Uterus (tissue), 4 donors: ENCODE data around the gene KISS1. TPM values are rescaled to one million over a fixed set of nuclear protein-coding genes. Genes with fewer than 3 reads are reported as not detected.

Source experiments
- DNase-seq, 2 donors: peaks; one replicate each; pipeline ENCODE4 v3.0.0-alpha.2; 2019 to 2020
- H3K27ac ChIP-seq, 2 donors: fragments of 200-600 bp; sonication (generic); 1 replicate in 1 of 2; 2 replicates in 1 of 2; pipeline ENCODE4 v1.5.1; 2016 to 2018
- H3K27me3 ChIP-seq, 2 donors: fragments of 200-600 bp; sonication (generic); one replicate each; pipeline ENCODE4 v1.5.1; 2018 to 2019; ENCODE audit warnings: control low read depth in 1 of 2
- H3K36me3 ChIP-seq, 2 donors: fragments of 200-600 bp; sonication (generic); one replicate each; pipeline ENCODE4 v1.5.1; 2019; ENCODE audit warnings: control low read depth in 1 of 2
- H3K4me1 ChIP-seq, 2 donors: fragments of 200-600 bp; sonication (generic); one replicate each; pipeline ENCODE4 v1.5.1; 2018 to 2019; ENCODE audit warnings: control low read depth in 1 of 2
- H3K4me3 ChIP-seq, 2 donors: fragments of 200-600 bp; sonication (generic); 1 replicate in 1 of 2; 2 replicates in 1 of 2; pipeline ENCODE4 v1.5.1; 2018 to 2019; ENCODE audit warnings: mild to moderate bottlenecking in 1 of 2
- H3K9me3 ChIP-seq, 2 donors: fragments of 200-600 bp; sonication (generic); one replicate each; pipeline ENCODE4 v1.5.1; 2019; ENCODE audit warnings: control low read depth in 1 of 2
- CTCF ChIP-seq, 4 experiments: fragments of 200-600 bp in 2 of 4; fragments of 450-650 bp in 2 of 4; sonication (generic) in 2 of 4; IDR thresholded peaks; one replicate each; pipeline ENCODE4 v1.5.1; 2016 to 2019; ENCODE audit warnings: antibody characterized with exemption in 4 of 4, mild to moderate bottlenecking in 2 of 4, moderate library complexity in 1 of 4
- POLR2A ChIP-seq, 2 donors: fragments of 450-650 bp; IDR thresholded peaks; one replicate each; pipeline ENCODE4 v1.6.1; 2016; ENCODE audit warnings: antibody characterized with exemption in 2 of 2, mild to moderate bottlenecking in 1 of 2, moderate library complexity in 1 of 2
- intact Hi-C: fragments of 100-400 bp; cut with DNase I; formaldehyde crosslinking; loops from one replicate; pipeline ENCODE4 v1.15.1; 2023; ENCODE audit warnings: low total_unique reads
- total RNA-seq, 4 donors: library from RNA; depleted of rRNA in 3 of 4; stranded (reverse); fragments of >200 nt in 3 of 4; gene quantifications; one replicate each; pipeline versions ENCODE4 v1.1.0 to v1.2.4, GENCODE V29; 2014 to 2023
- donor health status: DM: yes; HTN: yes; CAD: no.

Gene KISS1
- total RNA-seq, 4 donors from 2014 or later: not detected

- DNase-seq: no peak
- no peak overlapping the region for H3K27ac ChIP-seq
- intact Hi-C loops: no loop called here
- TF ChIP-seq CTCF (IDR thresholded peaks at IDR 0.05) (no peak), POLR2A (IDR thresholded peaks at IDR 0.05) (no peak)
- no peaks in the 10 kb centered on the region for H3K27me3 ChIP-seq
- no peaks in the 10 kb centered on the region for H3K36me3 ChIP-seq
- no peaks in the 10 kb centered on the region for H3K4me1 ChIP-seq
- H3K4me3 ChIP-seq: no peak overlapping the region
- H3K9me3 ChIP-seq: no peaks in the 10 kb centered on the region
Measured at GRCh38 chr1:204221271-204221670, 25.0 kb upstream of the KISS1 start.

- no peaks in the 10 kb centered on the region for H3K9me3 ChIP-seq
- intact Hi-C loops: no loop called here
- DNase-seq: no peak
- no peak for TF ChIP-seq POLR2A (IDR thresholded peaks at IDR 0.05)
- TF ChIP-seq CTCF (IDR thresholded peaks at IDR 0.05): no peak
- no peak overlapping the region for H3K4me3 ChIP-seq
- no peaks in the 10 kb centered on the region for H3K4me1 ChIP-seq
- no peaks in the 10 kb centered on the region for H3K27me3 ChIP-seq
- no peak overlapping the region for H3K27ac ChIP-seq
- no peaks in the 10 kb centered on the region for H3K36me3 ChIP-seq
Measured at GRCh38 chr1:204219971-204220616, 23.8 kb upstream of the KISS1 start.

GRCh38 chr1:204218552-204218951 lies 22.3 kb upstream of the KISS1 start:
- intact Hi-C loops: no loop called here
- H3K27ac ChIP-seq: no peak overlapping the region
- TF ChIP-seq CTCF (IDR thresholded peaks at IDR 0.05) (no peak), POLR2A (IDR thresholded peaks at IDR 0.05) (no peak)
- H3K9me3 ChIP-seq: no peaks in the 10 kb centered on the region
- no peaks in the 10 kb centered on the region for H3K36me3 ChIP-seq
- H3K27me3 ChIP-seq: no peaks in the 10 kb centered on the region
- no peaks in the 10 kb centered on the region for H3K4me1 ChIP-seq
- H3K4me3 ChIP-seq: no peak overlapping the region
- DNase-seq: no peak

- H3K27ac ChIP-seq: no peak overlapping the region
- no peaks in the 10 kb centered on the region for H3K36me3 ChIP-seq
- no peak for DNase-seq
- no peaks in the 10 kb centered on the region for H3K9me3 ChIP-seq
- no peak overlapping the region for H3K4me3 ChIP-seq
- TF ChIP-seq POLR2A (IDR thresholded peaks at IDR 0.05) (no peak), CTCF (IDR thresholded peaks at IDR 0.05) (no peak)
- no peaks in the 10 kb centered on the region for H3K4me1 ChIP-seq
- H3K27me3 ChIP-seq: no peaks in the 10 kb centered on the region
- intact Hi-C loops: no loop called here
Measured at GRCh38 chr1:204217648-204218000, 21.3 kb upstream of the KISS1 start.

- no peak for DNase-seq
- Histone ChIP-seq H3K4me1 (no peaks in the 10 kb centered on the region), H3K36me3 (no peaks in the 10 kb centered on the region), H3K27me3 (no peaks in the 10 kb centered on the region), H3K4me3 (no peak overlapping the region), H3K9me3 (no peaks in the 10 kb centered on the region), H3K27ac (no peak overlapping the region)
- TF ChIP-seq POLR2A (IDR thresholded peaks at IDR 0.05): no peak
- no peak for TF ChIP-seq CTCF (IDR thresholded peaks at IDR 0.05)
- intact Hi-C loops: no loop called here
Measured at GRCh38 chr1:204216880-204217647, 20.8 kb upstream of the KISS1 start.
